Activated CD4-positive, alpha-beta T cell treated with anti-CD3 and anti-CD28 coated beads, Interleukin-2, Interleukin-4, amounts not matched to agents 100 ng/mL and 50 ng/mL, durations not matched to agents 16 hours and 8 hours (primary cell): ENCODE measurements around the gene PALLD.
"Not testable (repeated sequence)": the region's sequence is repeated elsewhere in the genome, so short reads cannot be mapped to it uniquely, and the experiment has no call there.

Source experiments
- DNase-seq: peaks from one replicate; pipeline ENCODE4 v3.0.0-alpha.2; 2020; ENCODE audit warnings: low spot score

PALLD gene

GRCh38 chr4:168678751-168679366 lies 182.0 kb downstream of the PALLD start:
- no peak for DNase-seq

DNA sequence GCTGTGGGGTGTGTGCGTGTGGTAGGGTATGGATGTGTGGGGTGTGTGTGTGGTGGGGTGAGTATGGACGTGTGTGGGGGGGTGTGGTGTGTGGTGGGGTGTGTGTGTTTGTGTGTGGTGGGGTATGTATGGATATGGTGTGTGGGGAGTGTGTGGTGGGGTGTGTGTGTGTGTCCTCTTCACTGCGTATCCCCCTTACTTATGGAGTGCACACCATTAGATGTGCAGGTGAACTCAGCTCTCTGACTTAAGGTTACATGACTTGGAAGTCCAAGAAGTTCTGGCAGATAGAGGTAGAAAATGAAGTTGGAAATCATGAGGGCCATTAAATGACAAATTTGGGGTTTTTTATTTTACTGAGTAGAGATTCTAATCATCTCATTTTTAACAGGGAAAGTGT lies 182.5 kb downstream of the PALLD start:
- DNase-seq: no peak

DNA sequence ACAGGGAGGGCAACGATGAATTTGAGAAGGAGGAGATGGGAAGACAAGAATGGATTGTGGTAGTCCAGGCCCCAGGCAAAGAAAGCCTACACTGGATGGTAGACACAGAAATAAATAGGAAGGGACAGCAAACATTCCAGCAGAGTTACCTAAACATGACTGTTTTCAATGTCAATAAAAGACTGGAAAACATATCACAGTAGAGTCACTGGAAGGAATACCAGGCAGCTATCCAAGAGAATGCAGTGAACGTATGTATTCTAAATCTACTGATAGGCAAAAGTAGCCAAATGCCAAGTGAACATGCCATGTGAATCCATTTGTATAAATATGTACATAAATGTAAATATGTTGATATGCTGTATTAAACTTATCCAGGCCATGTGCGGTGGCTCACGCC lies 183.0 kb downstream of the PALLD start:
- no peak for DNase-seq

DNA sequence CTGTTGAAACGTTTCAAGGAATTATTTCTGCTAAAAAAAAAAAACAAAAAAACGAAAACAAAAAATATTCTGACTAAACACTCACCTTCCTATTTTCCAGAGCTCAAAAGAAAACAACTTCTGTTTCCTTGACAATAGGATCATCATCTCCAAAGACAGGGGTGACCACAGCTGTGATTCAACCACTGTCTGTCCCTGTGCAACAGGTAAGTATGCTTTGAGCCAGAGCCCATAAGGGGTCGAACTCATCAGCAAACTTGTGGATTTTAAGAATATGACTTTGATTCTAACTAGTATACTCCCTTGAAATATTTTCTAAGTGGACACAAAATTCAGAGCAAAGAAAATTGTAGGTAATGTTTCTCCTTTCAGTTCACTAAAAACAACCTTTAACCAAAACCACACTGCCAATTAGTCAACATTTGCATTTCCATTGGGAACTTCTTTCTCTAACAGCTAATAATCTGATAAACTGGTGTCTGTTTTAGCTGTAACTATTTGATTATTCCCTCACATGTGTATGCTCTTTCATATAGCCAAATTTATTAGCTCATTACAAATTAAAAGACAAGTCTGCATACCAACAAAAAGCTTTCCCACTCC lies 186.1 kb downstream of the PALLD start:
- DNase-seq: no peak

- no peak for DNase-seq
Observed at GRCh38 chr4:168683595-168683994, 186.7 kb downstream of the PALLD start.

DNA sequence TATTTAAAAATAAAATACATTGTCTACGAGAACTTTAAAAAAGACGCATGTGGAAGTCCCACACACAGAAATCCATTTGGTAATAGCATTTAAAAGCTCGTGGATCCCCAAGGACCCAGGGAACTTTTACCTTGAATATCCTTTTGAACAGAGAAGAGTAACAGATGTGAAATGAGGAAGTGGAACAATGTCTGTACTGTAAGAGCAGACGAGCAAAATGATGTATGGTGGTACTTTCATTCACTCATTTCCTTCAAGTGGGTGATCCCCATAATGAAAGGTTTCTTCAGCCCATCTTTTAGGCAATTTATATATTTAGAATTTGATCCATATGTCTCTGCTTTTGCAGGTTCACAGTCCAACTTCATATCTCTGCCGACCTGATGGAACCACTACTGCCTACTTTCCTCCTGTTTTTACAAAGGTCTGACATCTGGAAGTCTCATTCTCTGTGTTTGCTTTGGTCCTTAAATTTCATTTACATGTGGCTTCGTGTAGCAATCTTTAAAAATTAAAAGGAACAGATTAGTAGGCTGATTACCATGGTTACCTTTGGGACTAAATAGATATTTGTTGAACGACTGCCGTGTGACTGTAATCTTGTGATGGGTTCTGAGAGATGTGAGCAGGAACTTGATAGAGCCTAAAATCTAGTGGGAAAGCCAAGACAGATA lies 188.4 kb downstream of the PALLD start:
- no peak for DNase-seq

DNA sequence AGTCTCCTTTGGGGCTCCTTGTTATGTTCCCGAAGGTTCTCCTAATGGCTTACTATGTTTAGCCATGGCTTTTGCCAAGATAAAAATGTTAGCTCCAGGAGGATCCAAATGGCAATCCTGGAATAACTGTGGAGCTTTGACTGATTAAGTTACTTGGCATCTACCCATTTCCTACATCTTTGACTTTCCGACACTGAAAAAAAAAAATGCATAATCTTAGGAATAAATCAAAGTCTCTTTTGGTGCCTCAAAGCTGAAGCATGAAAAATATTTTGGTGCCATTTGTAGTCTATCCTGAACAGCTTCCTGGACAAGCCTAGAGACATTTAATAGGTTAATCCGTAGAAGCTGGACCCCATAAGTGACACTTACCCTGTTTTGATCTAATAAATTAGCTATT lies 191.7 kb downstream of the PALLD start:
- no peak for DNase-seq

DNA sequence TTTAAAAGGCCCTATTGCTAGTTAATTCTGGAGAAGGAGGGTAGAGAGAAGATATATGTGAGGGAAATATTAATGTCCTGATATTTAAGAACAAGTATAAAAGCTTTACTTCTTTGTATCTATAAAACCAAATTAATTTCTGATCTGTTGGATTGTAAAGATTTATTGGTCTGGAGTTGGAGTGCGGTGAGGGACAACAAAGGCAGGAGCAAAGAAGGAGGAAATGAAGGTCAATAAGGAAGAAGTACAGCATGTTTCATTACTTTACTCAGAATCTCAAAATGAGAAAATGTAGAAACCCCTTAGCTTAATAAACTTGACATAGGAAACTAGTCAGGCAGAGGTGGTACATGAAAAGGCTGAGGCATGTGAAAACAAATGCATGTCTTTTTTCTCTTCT lies 192.9 kb downstream of the PALLD start:
- DNase-seq: no peak

DNA sequence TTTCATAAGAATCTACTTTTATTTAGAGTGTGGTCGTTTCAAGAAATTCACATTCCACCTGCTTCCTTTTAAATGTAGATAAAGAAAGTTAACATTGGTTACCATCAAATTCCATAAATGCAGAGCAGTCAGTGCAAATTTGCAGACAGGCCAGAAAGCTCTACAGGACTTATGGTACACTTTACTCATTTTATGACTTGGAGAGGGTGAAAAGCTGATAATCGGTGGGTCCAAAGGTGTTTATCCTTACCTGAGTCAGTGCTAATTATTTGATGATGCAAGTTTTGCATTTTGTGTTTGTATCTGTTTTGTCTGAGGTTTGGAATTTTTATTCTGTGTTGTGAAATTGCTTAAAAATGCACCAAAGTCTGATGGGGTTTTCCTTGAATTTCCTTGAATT lies 193.3 kb downstream of the PALLD start:
- DNase-seq: no peak

- no peak for DNase-seq
Observed at GRCh38 chr4:168691631-168692369, 194.9 kb downstream of the PALLD start.

DNA sequence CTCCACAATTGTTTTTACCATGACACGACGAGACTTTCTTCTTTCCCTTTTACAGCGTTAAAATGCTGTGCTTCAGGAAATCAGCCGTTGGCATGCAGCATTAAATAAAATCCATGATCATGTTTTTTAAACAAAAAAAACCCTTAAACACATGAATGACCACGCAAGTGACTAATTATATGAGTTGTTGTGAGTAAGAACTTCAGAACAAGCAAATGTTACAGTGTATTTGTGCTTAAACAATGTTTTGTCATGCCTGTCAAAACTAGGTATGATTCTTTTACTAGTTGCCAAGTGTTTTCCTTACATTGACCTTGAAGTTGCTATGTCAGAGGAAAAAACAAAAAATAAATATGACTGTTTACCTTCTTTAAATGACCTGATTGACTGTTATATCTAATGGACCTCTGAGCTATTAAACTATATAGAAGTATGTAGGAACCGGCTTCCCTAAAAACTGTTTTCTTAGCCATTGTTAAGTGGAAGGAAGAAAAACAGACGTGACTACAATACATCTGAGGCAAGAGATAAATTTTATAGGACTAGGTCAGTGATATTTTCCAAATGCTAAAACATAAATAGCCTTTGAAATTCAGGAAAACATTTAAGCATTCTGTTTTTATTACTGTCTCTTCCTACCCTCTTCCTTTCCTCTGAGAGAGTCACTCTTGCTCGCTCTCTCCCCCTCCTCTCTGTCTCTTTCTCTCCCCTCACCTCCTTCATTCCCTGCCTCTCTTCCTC lies 197.1 kb downstream of the PALLD start:
- DNase-seq: no peak

GRCh38 chr4:168694667-168695066 lies 197.8 kb downstream of the PALLD start:
- DNase-seq: no peak

GRCh38 chr4:168695288-168695687 lies 198.4 kb downstream of the PALLD start:
- DNase-seq: no peak

DNA sequence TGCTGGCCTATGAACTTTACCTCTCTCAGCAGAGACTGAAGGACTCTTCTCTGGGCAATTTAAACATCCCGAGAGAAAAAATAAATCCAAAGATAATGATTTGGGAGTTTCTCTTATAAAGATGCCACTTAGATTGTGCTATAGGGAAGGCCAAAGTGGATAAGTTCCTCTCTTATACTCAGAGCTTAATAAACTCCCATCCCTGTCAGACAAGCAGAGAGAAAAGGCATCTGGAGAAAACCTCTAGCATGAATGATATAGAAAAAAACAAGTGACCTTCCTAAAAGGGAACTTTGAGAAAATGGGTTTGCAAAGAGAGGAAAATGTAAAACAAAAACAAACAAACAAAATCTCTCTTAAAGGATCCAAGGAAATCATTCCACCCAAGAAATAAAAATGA lies 199.4 kb downstream of the PALLD start:
- no peak for DNase-seq

GRCh38 chr4:168696826-168697225 lies 200.0 kb downstream of the PALLD start:
- DNase-seq: no peak

GRCh38 chr4:168699224-168699878 lies 202.5 kb downstream of the PALLD start:
- DNase-seq: no peak

DNA sequence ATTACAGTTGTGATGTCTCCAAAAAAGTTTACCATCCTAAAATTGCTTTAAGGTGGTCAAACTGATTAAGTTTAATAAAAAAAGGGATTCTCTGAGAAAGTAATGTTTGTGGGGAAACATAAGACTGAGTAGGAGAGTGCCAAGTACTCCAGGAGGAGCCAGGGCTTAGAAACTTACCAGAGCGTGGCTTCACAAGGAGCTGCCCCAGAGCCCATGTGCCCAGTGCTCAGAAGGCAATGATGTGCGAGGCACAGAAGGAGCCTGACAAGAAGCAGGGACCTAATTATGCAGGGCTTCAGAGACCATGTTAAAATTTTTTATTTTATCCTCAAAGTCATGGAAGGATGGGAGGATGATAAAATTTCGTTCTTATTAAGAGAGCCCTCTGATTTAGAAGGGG lies 204.2 kb downstream of the PALLD start:
- no peak for DNase-seq

GRCh38 chr4:168702581-168703087 lies 205.8 kb downstream of the PALLD start:
- DNase-seq: not testable (repeated sequence)

DNA sequence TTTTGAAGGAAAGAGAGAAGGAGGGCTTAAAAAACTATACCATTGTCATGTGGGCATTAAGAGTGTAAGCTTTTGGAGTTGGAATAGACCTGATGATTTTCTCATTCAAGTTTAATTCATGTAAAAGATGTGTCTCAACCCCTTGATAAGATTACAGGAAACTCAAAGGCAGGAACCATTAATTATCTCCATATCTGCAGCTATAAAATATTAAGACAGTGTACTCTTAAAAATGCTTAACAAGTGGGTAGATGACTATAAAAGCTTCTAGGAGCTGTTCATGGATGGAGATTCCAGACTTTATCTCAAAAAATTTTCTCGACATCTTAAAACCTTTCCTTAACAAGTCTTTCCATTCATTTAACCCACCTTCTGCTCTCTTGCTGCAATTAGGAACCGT lies 208.3 kb downstream of the PALLD start:
- no peak for DNase-seq

DNA sequence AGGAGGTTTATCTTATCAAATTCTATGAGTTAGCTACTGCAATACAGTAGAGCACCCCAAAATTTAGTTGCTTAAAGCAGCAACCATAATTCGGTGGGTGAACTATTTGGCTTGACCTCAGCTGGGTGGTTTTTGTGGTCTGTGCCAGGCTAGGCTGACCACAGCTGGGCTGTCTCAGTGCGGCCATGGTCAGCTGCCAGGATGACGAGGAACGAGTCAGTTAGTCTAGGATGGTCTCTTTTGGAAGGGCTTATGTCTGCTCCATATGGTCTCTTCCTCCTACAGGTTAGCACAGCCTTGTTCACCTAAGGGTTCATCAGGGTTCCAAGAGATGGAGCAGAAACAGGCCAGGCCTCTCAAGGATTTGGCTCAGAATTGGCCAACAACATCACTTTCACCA lies 210.4 kb downstream of the PALLD start:
- DNase-seq: no peak

GRCh38 chr4:168708108-168708507 lies 211.3 kb downstream of the PALLD start:
- no peak for DNase-seq
